Keratinocyte (primary cell): ENCODE data around the gene STAC3. TPM values are rescaled to one million over a fixed set of nuclear protein-coding genes. Genes with fewer than 3 reads are reported as not detected.

Experiments
- DNase-seq: peaks from one replicate; pipeline ENCODE4 v3.0.0-alpha.2; 2011; ENCODE audit warnings: low read depth, missing footprints, low spot score
- FAIRE-seq: peaks from 2 replicates; lab custom pipeline; 2011; peaks lifted over from hg19 to GRCh38; lab: Jason Lieb, UNC
- H2AFZ ChIP-seq: 2 replicates; pipeline ENCODE4 v1.6.0; 2012; ENCODE audit warnings: low read length, control low read depth, inconsistent platforms; ENCODE audit not compliant: control insufficient read depth
- H3K27ac ChIP-seq: 2 replicates; pipeline ENCODE4 v1.5.1; 2011; ENCODE audit warnings: low read length; ENCODE audit not compliant: control insufficient read depth, insufficient read depth
- H3K27me3 ChIP-seq: 3 replicates; pipeline ENCODE4 v1.6.0; 2011; ENCODE audit warnings: low read length; ENCODE audit not compliant: control insufficient read depth, insufficient read depth; ENCODE audit errors: extremely low read depth
- H3K36me3 ChIP-seq, 2 experiments: 2 replicates in 1 of 2; 3 replicates in 1 of 2; pipeline ENCODE4 v1.5.1; 2011; ENCODE audit warnings: low read length in 2 of 2, mild to moderate bottlenecking in 1 of 2; ENCODE audit not compliant: control insufficient read depth in 2 of 2, insufficient read depth in 2 of 2; ENCODE audit errors: extremely low read depth in 1 of 2
- H3K4me1 ChIP-seq: 3 replicates; pipeline ENCODE4 v1.5.1; 2011; ENCODE audit warnings: low read length; ENCODE audit not compliant: control insufficient read depth, insufficient read depth; ENCODE audit errors: extremely low read depth
- H3K4me2 ChIP-seq: 3 replicates; pipeline ENCODE4 v1.6.0; 2011; ENCODE audit warnings: low read depth, low read length; ENCODE audit not compliant: control insufficient read depth, insufficient read depth; ENCODE audit errors: extremely low read depth
- H3K4me3 ChIP-seq, 3 experiments: fragments of 200-600 bp in 1 of 3; sonication (generic) in 1 of 3; 2 replicates in 2 of 3; 3 replicates in 1 of 3; pipeline ENCODE4 v1.5.1; 2011 to 2016; ENCODE audit warnings: low read length in 3 of 3, mild to moderate bottlenecking in 3 of 3, control low read depth in 2 of 3, inconsistent platforms in 1 of 3, low read depth in 1 of 3, mixed read lengths in 1 of 3, mixed run types in 1 of 3, moderate library complexity in 1 of 3; ENCODE audit not compliant: control insufficient read depth in 2 of 3, insufficient read depth in 2 of 3; ENCODE audit errors: extremely low read depth in 1 of 3
- H3K79me2 ChIP-seq: 2 replicates; pipeline ENCODE4 v1.6.0; 2012; ENCODE audit warnings: low read length; ENCODE audit not compliant: control insufficient read depth, insufficient read depth
- H3K9ac ChIP-seq: 3 replicates; pipeline ENCODE4 v1.6.0; 2011; ENCODE audit warnings: low read length; ENCODE audit not compliant: control insufficient read depth, insufficient read depth; ENCODE audit errors: extremely low read depth
- H3K9me1 ChIP-seq: 3 replicates; pipeline ENCODE4 v1.6.0; 2011; ENCODE audit warnings: low read length; ENCODE audit not compliant: control insufficient read depth, insufficient read depth; ENCODE audit errors: extremely low read depth
- H3K9me3 ChIP-seq: 2 replicates; pipeline ENCODE4 v1.5.1; 2012; ENCODE audit warnings: low read depth, low read length; ENCODE audit not compliant: control insufficient read depth
- H4K20me1 ChIP-seq: 3 replicates; pipeline ENCODE4 v1.6.0; 2011; ENCODE audit warnings: low read length; ENCODE audit not compliant: control insufficient read depth, insufficient read depth; ENCODE audit errors: extremely low read depth
- CTCF ChIP-seq, 3 experiments: IDR thresholded peaks in 1 of 3; conservative IDR thresholded peaks in 1 of 3; optimal IDR thresholded peaks in 1 of 3; 2 replicates in 2 of 3; 3 replicates in 1 of 3; pipeline versions ENCODE3 to v1.5.1; 2011; ENCODE audit warnings: low read length in 3 of 3, mild to moderate bottlenecking in 3 of 3, moderate library complexity in 2 of 3, control low read depth in 1 of 3, inconsistent platforms in 1 of 3; ENCODE audit not compliant: insufficient read depth in 2 of 3; ENCODE audit errors: extremely low read depth in 1 of 3
- EZH2 ChIP-seq: IDR thresholded peaks from one replicate; pipeline ENCODE4 v1.6.1; 2012; ENCODE audit warnings: inconsistent platforms, mild to moderate bottlenecking, low read length, moderate library complexity
- dilution Hi-C: fragments of 300-500 bp; cut with MboI; formaldehyde crosslinking; loops from one replicate; pipeline ENCODE4 v1.7.0; 2020; ENCODE audit warnings: low sequenced_read_pairs; ENCODE audit not compliant: extremely low pct_ligation_motif_present
- polyA plus RNA-seq, 5 experiments: library from polyadenylated mRNA; depleted of rRNA in 3 of 5; stranded (reverse) in 3 of 5; stranded (forward) in 1 of 5; unstranded in 1 of 5; fragments of >200 nt; gene quantifications; 1 replicate in 1 of 5; 2 replicates in 3 of 5; 3 replicates in 1 of 5; pipeline versions ENCODE4 v1.2.1 to v1.2.3, GENCODE V29; 2011 to 2012; ENCODE audit warnings: missing spikeins in 2 of 5, low read depth in 1 of 5, low replicate concordance in 1 of 5

The STAC3 gene
- polyA plus RNA-seq, 1 donor (not counting 4 experiments of a cell fraction or from before 2014, with no cell fraction given): 0.94 TPM

- H3K4me3 ChIP-seq: no peak overlapping the region
- no peaks in the 10 kb centered on the region for H3K36me3 ChIP-seq
- H3K27me3 ChIP-seq: peaks cover 42% of the 10 kb centered on the region
- H4K20me1 ChIP-seq: no peaks in the 10 kb centered on the region
- H3K27ac ChIP-seq: no peak overlapping the region
- dilution Hi-C loops: no loop called here
- no peaks in the 10 kb centered on the region for H3K79me2 ChIP-seq
- peaks cover 21% of the 10 kb centered on the region for H3K4me1 ChIP-seq
- no peaks in the 10 kb centered on the region for H3K9me1 ChIP-seq
- TF ChIP-seq CTCF (optimal IDR thresholded peaks at IDR 0.05 in 1 of 3, IDR thresholded peaks at IDR 0.05 in 1 of 3, conservative IDR thresholded peaks at IDR 0.05 in 1 of 3; ENCODE audit: extremely low read depth in 1 of 3, insufficient read depth in 2 of 3, low read length in 3 of 3) (no peak), EZH2 (no peak)
- no peak overlapping the region for H3K9ac ChIP-seq
- FAIRE-seq: no peak
- H2AFZ ChIP-seq: no peak overlapping the region
- H3K9me3 ChIP-seq: no peaks in the 10 kb centered on the region
- H3K4me2 ChIP-seq: no peak overlapping the region
- DNase-seq: no peak
These were observed 29.6 kb downstream of the STAC3 start for GRCh38 chr12:57221169-57221917.

- TF ChIP-seq CTCF (optimal IDR thresholded peaks at IDR 0.05 in 1 of 3, IDR thresholded peaks at IDR 0.05 in 1 of 3, conservative IDR thresholded peaks at IDR 0.05 in 1 of 3; ENCODE audit: extremely low read depth in 1 of 3, insufficient read depth in 2 of 3, low read length in 3 of 3): no peak
- no peak for TF ChIP-seq EZH2
- Histone ChIP-seq H4K20me1 (no peaks in the 10 kb centered on the region), H3K79me2 (no peaks in the 10 kb centered on the region), H3K27ac (no peak overlapping the region), H3K36me3 (no peaks in the 10 kb centered on the region), H2AFZ (no peak overlapping the region), H3K4me2 (no peak overlapping the region), H3K9me3 (no peaks in the 10 kb centered on the region), H3K9me1 (no peaks in the 10 kb centered on the region), H3K4me1 (peaks cover 23% of the 10 kb centered on the region), H3K9ac (no peak overlapping the region), H3K27me3 (peaks cover 48% of the 10 kb centered on the region), H3K4me3 (no peak overlapping the region)
- dilution Hi-C loops: no loop called here
- DNase-seq (no peak), FAIRE-seq (no peak)
These were observed 30.2 kb downstream of the STAC3 start for GRCh38 chr12:57220770-57221168.
